GM12878 (cell line): Measurements from ENCODE around the gene DGKA. TPM values are rescaled to one million over a fixed set of nuclear protein-coding genes. Genes with fewer than 3 reads are reported as not detected.

Experiments used
- ATF2 ChIP-seq: IDR thresholded peaks from 2 replicates; pipeline ENCODE4 v1.6.1; 2012; ENCODE audit warnings: low read length, inconsistent platforms
- CBFB ChIP-seq: IDR thresholded peaks from 2 replicates; pipeline ENCODE4 v1.6.1; 2016; ENCODE audit warnings: antibody characterized with exemption, low read depth
- CHD1 ChIP-seq: IDR thresholded peaks from 2 replicates; pipeline ENCODE4 v1.6.1; 2012; ENCODE audit warnings: low read depth, low read length, improper control_type of control experiment
- CHD2 ChIP-seq: IDR thresholded peaks from 2 replicates; pipeline ENCODE4 v1.6.1; 2011; ENCODE audit warnings: low read depth, low read length, improper control_type of control experiment, borderline replicate concordance
- CREM ChIP-seq: IDR thresholded peaks from 2 replicates; pipeline ENCODE4 v1.6.1; 2014; ENCODE audit warnings: antibody characterized with exemption, low read depth
- CTCF ChIP-seq, 3 experiments: IDR thresholded peaks in 2 of 3; conservative IDR thresholded peaks in 1 of 3; 2 replicates each; pipeline ENCODE4 v1.5.1; 2011; ENCODE audit warnings: low read depth in 3 of 3, low read length in 3 of 3, mild to moderate bottlenecking in 3 of 3, control low read depth in 2 of 3, moderate library complexity in 2 of 3, inconsistent platforms in 1 of 3, mixed read lengths in 1 of 3; ENCODE audit not compliant: control insufficient read depth in 2 of 3, insufficient read depth in 1 of 3; ENCODE audit errors: extremely low read depth in 1 of 3
- FOXK2 ChIP-seq: fragments of 450-650 bp; IDR thresholded peaks from 2 replicates; pipeline ENCODE4 v1.6.1; 2017; ENCODE audit warnings: mild to moderate bottlenecking, moderate library complexity
- IRF5 ChIP-seq: fragments of 450-650 bp; IDR thresholded peaks from 2 replicates; pipeline ENCODE4 v1.6.1; 2017; ENCODE audit warnings: borderline replicate concordance
- NFYA ChIP-seq: IDR thresholded peaks from 2 replicates; pipeline ENCODE4 v1.6.1; 2011; ENCODE audit warnings: low read depth, mild to moderate bottlenecking, low read length, improper control_type of control experiment, borderline replicate concordance
- NFYB ChIP-seq: IDR thresholded peaks from 2 replicates; pipeline ENCODE4 v1.6.1; 2011; ENCODE audit warnings: low read depth, mild to moderate bottlenecking, low read length, improper control_type of control experiment, moderate library complexity; ENCODE audit not compliant: insufficient read depth
- NKRF ChIP-seq: fragments of 450-650 bp; conservative IDR thresholded peaks from 2 replicates; pipeline ENCODE4 v1.6.1; 2017; ENCODE audit warnings: mild to moderate bottlenecking, moderate library complexity
- NR2C1 ChIP-seq: fragments of 450-650 bp; IDR thresholded peaks from 2 replicates; pipeline ENCODE4 v1.6.1; 2017; ENCODE audit warnings: antibody characterized with exemption, mild to moderate bottlenecking, moderate library complexity
- POLR2A ChIP-seq: IDR thresholded peaks from 2 replicates; pipeline ENCODE4 v1.6.1; 2011; ENCODE audit warnings: low read depth, mild to moderate bottlenecking, low read length
- POLR2AphosphoS2 ChIP-seq: IDR thresholded peaks from 2 replicates; pipeline ENCODE4 v1.6.1; 2011; ENCODE audit warnings: low read depth, mild to moderate bottlenecking, low read length, improper control_type of control experiment, moderate library complexity
- POLR2AphosphoS5 ChIP-seq: IDR thresholded peaks from 2 replicates; pipeline ENCODE4 v1.6.1; 2011; ENCODE audit warnings: mild to moderate bottlenecking, low read length, inconsistent platforms
- RAD21 ChIP-seq: IDR thresholded peaks from 2 replicates; pipeline ENCODE4 v1.6.1; 2011; ENCODE audit warnings: mild to moderate bottlenecking, low read depth, low read length, moderate library complexity; ENCODE audit not compliant: insufficient read depth
- SIX5 ChIP-seq: IDR thresholded peaks from 2 replicates; pipeline ENCODE4 v1.6.1; 2011; ENCODE audit warnings: mild to moderate bottlenecking, low read depth, low read length, moderate library complexity; ENCODE audit not compliant: severe bottlenecking
- SMARCA5 ChIP-seq: fragments of 450-650 bp; IDR thresholded peaks from 2 replicates; pipeline ENCODE4 v1.6.1; 2017; ENCODE audit warnings: mild to moderate bottlenecking
- SP1 ChIP-seq: IDR thresholded peaks from one replicate; pipeline ENCODE4 v1.6.1; 2011; ENCODE audit warnings: low read depth, low read length
- ZBED1 ChIP-seq: IDR thresholded peaks from 2 replicates; pipeline ENCODE4 v1.6.1; 2016; ENCODE audit warnings: borderline replicate concordance
- ZNF217 ChIP-seq: fragments of 450-650 bp; IDR thresholded peaks from 2 replicates; pipeline ENCODE4 v1.6.1; 2017; ENCODE audit warnings: antibody characterized with exemption, mild to moderate bottlenecking
- ZNF24 ChIP-seq: fragments of 450-650 bp; IDR thresholded peaks from 2 replicates; pipeline ENCODE4 v1.6.1; 2017; ENCODE audit warnings: antibody characterized with exemption, mild to moderate bottlenecking
- polyA plus RNA-seq, 11 experiments: library from polyadenylated mRNA; depleted of rRNA in 4 of 11; unstranded in 6 of 11; stranded (reverse) in 5 of 11; fragments of >200 nt; fragmentation: Nextera tagmentation in 4 of 11; fragmentation: Illumina TruSeq in 1 of 11; extraction: Ambion mirVana in 4 of 11; extraction: Trizol in 1 of 11; gene quantifications; 1 replicate in 1 of 11; 2 replicates in 10 of 11; pipeline versions ENCODE4 v1.2.1 to v1.2.3, GENCODE V29; 2011 to 2016; ENCODE audit warnings: inconsistent platforms in 2 of 11, missing spikeins in 2 of 11, low read depth in 1 of 11
- total RNA-seq, 4 experiments: library from RNA; depleted of rRNA in 3 of 4; stranded (reverse); fragments of >200 nt in 3 of 4; fragmentation: Illumina TruSeq in 1 of 4; extraction: Trizol in 1 of 4; gene quantifications; 2 replicates each; pipeline versions ENCODE4 v1.2.1 to v1.2.3, GENCODE V29; 2013 to 2021

Gene DGKA
- total and polyA plus RNA-seq, 10 of the 15 experiments (the other 5 are each of a cell fraction or from before 2014, with no cell fraction given) = 14.0 to 65.5 (median 37.1) TPM

- TF ChIP-seq IRF5 (no peak), CHD1 (0 out of 2 replicates have a peak, but pooled peaks have one; percentile 24), RAD21 (peak; percentile 38), POLR2AphosphoS5 (peak; percentile 60), NFYB (no peak), NKRF (no peak; the same call in 1 of the 2 replicates), SIX5 (peak; percentile 27), ZBED1 (peak; percentile 46; the same call in 1 of the 2 replicates), SP1 (peak; percentile 60), CBFB (peak; percentile 83), SMARCA5 (peak; percentile 71; the same call in 1 of the 2 replicates), NR2C1 (peak; percentile 76), ATF2 (no peak; the same call in 1 of the 2 replicates), FOXK2 (no peak), CREM (0 out of 2 replicates have a peak, but pooled peaks have one; percentile 11), CHD2 (peak; percentile 65; the same call in 1 of the 2 replicates), NFYA (no peak), POLR2AphosphoS2 (peak; percentile 37; the same call in 1 of the 2 replicates), ZNF217 (no peak), CTCF (IDR thresholded peaks at IDR 0.05 in 2 of 3, conservative IDR thresholded peaks at IDR 0.05 in 1 of 3; ENCODE audit: control insufficient read depth in 2 of 3, extremely low read depth in 1 of 3, insufficient read depth in 1 of 3, low read depth in 3 of 3, low read length in 3 of 3) (peak; percentile 73 to 79 (median 73)), ZNF24 (no peak), POLR2A (peak; percentile 80)
Measured at GRCh38 chr12:55926738-55927587, 4.0 kb upstream of the DGKA start (continued).
